ENCODE results near the gene GPC6.

DNA sequence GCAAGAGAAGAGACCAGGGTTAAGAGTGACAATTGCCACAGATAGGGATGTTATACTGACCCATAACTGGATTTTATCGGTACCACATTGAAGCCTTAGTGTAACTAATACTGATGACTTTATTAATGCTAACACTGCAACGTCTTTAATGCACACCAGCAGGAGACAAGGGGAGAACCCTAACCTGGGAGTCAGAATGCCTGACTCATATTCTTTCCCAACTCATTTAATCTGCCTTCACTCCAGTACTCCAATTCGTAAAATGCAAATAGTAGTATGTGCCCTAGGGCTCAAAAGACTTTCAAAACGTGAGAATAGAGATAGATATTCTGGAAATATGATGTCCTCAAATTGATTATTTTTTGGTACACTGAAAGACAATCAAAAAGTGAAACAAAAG, 62.4 kb downstream of the GPC6 start:
- TF ChIP-seq POLR2A (IDR thresholded peaks at IDR 0.05) = no peak
- TF ChIP-seq, protein P1, sequence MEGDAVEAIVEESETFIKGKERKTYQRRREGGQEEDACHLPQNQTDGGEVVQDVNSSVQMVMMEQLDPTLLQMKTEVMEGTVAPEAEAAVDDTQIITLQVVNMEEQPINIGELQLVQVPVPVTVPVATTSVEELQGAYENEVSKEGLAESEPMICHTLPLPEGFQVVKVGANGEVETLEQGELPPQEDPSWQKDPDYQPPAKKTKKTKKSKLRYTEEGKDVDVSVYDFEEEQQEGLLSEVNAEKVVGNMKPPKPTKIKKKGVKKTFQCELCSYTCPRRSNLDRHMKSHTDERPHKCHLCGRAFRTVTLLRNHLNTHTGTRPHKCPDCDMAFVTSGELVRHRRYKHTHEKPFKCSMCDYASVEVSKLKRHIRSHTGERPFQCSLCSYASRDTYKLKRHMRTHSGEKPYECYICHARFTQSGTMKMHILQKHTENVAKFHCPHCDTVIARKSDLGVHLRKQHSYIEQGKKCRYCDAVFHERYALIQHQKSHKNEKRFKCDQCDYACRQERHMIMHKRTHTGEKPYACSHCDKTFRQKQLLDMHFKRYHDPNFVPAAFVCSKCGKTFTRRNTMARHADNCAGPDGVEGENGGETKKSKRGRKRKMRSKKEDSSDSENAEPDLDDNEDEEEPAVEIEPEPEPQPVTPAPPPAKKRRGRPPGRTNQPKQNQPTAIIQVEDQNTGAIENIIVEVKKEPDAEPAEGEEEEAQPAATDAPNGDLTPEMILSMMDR (IDR thresholded peaks at IDR 0.05) = no peak
